Umbilical cord (tissue), 2 donors: ENCODE measurements around the gene CLIC4. TPM values are rescaled to one million over a fixed set of nuclear protein-coding genes. Genes with fewer than 3 reads are reported as not detected.

Experiments
- DNase-seq: peaks from one replicate; pipeline ENCODE4 v3.0.0-alpha.2; 2015; ENCODE audit warnings: low spot score
- total RNA-seq: library from RNA; depleted of rRNA; stranded (reverse); fragments of >200 nt; gene quantifications from one replicate; pipeline ENCODE4 v1.2.3, GENCODE V29; 2014; ENCODE audit warnings: low replicate concordance; ENCODE audit not compliant: insufficient read depth

The CLIC4 gene
- total RNA-seq, 1 donor from 2014 or later = 335 TPM

- DNase-seq = no peak
Measured at GRCh38 chr1:24858277-24858676, 113.0 kb downstream of the CLIC4 start.

- no peak for DNase-seq
Measured at GRCh38 chr1:24859063-24860010, 114.1 kb downstream of the CLIC4 start.

GRCh38 chr1:24860841-24861240 is 115.6 kb downstream of the CLIC4 start:
- DNase-seq = no peak

GRCh38 chr1:24861821-24862727 is 116.8 kb downstream of the CLIC4 start:
- no peak for DNase-seq

GRCh38 chr1:24862775-24863483 is 117.7 kb downstream of the CLIC4 start:
- no peak for DNase-seq

- DNase-seq = no peak
Measured at GRCh38 chr1:24864370-24864777, 119.1 kb downstream of the CLIC4 start.

- DNase-seq = no peak
Measured at GRCh38 chr1:24865168-24865567, 119.9 kb downstream of the CLIC4 start.

GRCh38 chr1:24865587-24865986 is 120.3 kb downstream of the CLIC4 start:
- DNase-seq = no peak

- DNase-seq = no peak
Measured at GRCh38 chr1:24866211-24867083, 121.2 kb downstream of the CLIC4 start.

GRCh38 chr1:24867084-24867870 is 122.0 kb downstream of the CLIC4 start:
- no peak for DNase-seq

GRCh38 chr1:24868016-24868875 is 123.0 kb downstream of the CLIC4 start:
- no peak for DNase-seq

- no peak for DNase-seq
Measured at GRCh38 chr1:24870551-24871195, 125.4 kb downstream of the CLIC4 start.

- DNase-seq = no peak
Measured at GRCh38 chr1:24871306-24871901, 126.2 kb downstream of the CLIC4 start.

GRCh38 chr1:24872061-24872850 is 127.0 kb downstream of the CLIC4 start:
- DNase-seq = peak; percentile 21

- DNase-seq = no peak
Measured at GRCh38 chr1:24873148-24873547, 127.9 kb downstream of the CLIC4 start.

- DNase-seq = no peak
Measured at GRCh38 chr1:24874056-24874455, 128.8 kb downstream of the CLIC4 start.

- no peak for DNase-seq
Measured at GRCh38 chr1:24874611-24875234, 129.5 kb downstream of the CLIC4 start.
